ENCODE data around the gene HLCS. TPM values are rescaled to one million over a fixed set of nuclear protein-coding genes. Genes with fewer than 3 reads are reported as not detected.
A peak's percentile ranks its signal among the peaks of the same experiment; 100 is the strongest.

HLCS gene
- 10 to 100 TPM; 40.9 to 41.8 TPM for total RNA-seq

GRCh38 chr21:36966066-36966820 lies at the start of gene HLCS:
Gene HLCS, minus strand, starts transcription at chr21:36966669. Its CDS starts 31 bp downstream, at chr21:36966638.
- peak within 1 kb of the TSS; percentile 91 for H3K27ac ChIP-seq
- peak within 1 kb of the TSS; percentile 66 to 72 for H3K4me3 ChIP-seq
- DNase-seq (ENCODE audit: low spot score): peak; percentile 60
- no peaks in the 10 kb centered on the region for H3K9me3 ChIP-seq
- intact Hi-C loops (cut with DNase I): loop anchor here (10.0 kb wide), 1 partner anchor 399 kb away; the partner anchor contains the start of gene DYRK1A
- WGBS: 0% methylated on average over 23 of the region's 101 CpGs
- H3K27me3 ChIP-seq (replicated peaks; ENCODE audit: insufficient read depth): no peaks in the 10 kb centered on the region
- H3K4me1 ChIP-seq (replicated peaks): no peaks in the 10 kb centered on the region
- no peaks in the 10 kb centered on the region for H3K36me3 ChIP-seq
- peak; percentile 29 for TF ChIP-seq POLR2A (IDR thresholded peaks at IDR 0.05)
- TF ChIP-seq POLR2AphosphoS5 (IDR thresholded peaks at IDR 0.05): no peak
- peak in 2 of 4 experiments; percentile 26 to 29 for TF ChIP-seq CTCF (IDR thresholded peaks at IDR 0.05)

DNA sequence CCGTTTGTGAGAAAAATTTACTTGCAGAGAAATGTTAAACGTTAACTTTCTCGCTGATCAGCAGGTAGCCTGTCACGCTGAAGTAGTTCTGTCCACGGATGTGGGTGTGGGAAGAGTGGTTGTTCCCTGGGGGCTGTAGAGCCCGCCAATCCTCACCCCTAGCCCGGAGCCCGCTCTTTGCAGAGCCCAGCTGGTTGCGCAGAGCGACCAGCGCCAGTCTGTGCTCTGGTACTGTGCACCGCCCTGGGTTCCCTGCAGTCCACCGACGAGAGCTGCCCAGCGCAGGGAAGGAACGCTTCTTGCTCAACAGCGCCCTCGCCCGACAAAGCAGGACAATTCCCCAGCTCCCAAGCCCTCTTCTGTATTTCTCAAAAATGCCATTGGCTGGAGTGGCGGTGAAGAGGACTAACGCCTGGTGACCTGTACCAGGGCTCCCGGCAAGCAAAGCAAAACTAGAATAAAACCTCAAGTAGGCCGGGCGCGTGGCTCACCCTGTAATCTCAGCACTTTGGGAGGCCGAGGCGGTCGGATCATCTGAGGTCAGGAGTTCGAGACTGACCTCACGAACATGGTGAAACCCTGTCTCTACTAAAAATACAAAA lies 43.4 kb upstream of the HLCS start:
- 21% methylated on average over 30 of the region's 30 CpGs for WGBS
- Histone ChIP-seq H3K36me3 (no peaks in the 10 kb centered on the region), H3K4me1 (replicated peaks) (no peaks in the 10 kb centered on the region), H3K27me3 (replicated peaks; ENCODE audit: insufficient read depth) (no peaks in the 10 kb centered on the region), H3K27ac (no peak overlapping the region), H3K4me3 (no peak overlapping the region), H3K9me3 (no peaks in the 10 kb centered on the region)
- DNase-seq (ENCODE audit: low spot score): peak; percentile 76
- intact Hi-C loops (cut with DNase I): loop anchor here (10.0 kb wide), 2 partner anchors 335 to 505 kb away; no protein-coding TSS in a partner anchor
- TF ChIP-seq POLR2AphosphoS5 (IDR thresholded peaks at IDR 0.05) (peak; percentile 51), POLR2A (IDR thresholded peaks at IDR 0.05) (no peak), CTCF (IDR thresholded peaks at IDR 0.05) (peak; percentile 52 to 87 (median 73))

DNA sequence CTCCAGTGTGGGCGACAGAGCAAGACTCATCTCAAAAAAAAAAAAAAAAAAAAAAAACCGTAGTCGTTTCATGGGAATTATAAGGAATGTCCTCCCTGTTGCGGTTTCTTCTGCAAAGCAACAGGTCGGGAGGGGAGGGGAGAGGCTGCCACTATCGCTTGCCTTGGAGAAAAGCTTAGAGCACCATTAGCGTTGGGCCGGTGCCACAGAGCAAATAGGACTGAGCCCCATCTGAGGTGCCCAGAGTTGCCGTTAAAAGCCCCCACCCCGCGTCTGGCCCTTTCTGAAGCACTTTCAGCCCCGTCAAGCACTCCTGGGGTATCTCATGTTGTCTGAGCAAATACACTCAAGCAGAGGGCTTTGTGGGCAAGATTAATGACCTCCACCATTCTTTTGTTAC lies 42.3 kb upstream of the HLCS start:
- intact Hi-C loops (cut with DNase I): loop anchor here (10.0 kb wide), 1 partner anchor 336 kb away; no protein-coding TSS in a partner anchor
- no peak overlapping the region for H3K27ac ChIP-seq
- H3K9me3 ChIP-seq: no peaks in the 10 kb centered on the region
- H3K36me3 ChIP-seq: no peaks in the 10 kb centered on the region
- TF ChIP-seq CTCF (IDR thresholded peaks at IDR 0.05) (no peak), POLR2A (IDR thresholded peaks at IDR 0.05) (no peak)
- no peak for DNase-seq (ENCODE audit: low spot score)
- H3K27me3 ChIP-seq (replicated peaks; ENCODE audit: insufficient read depth): no peaks in the 10 kb centered on the region
- 80% methylated on average over 12 of the region's 12 CpGs for WGBS
- H3K4me3 ChIP-seq: no peak overlapping the region
- H3K4me1 ChIP-seq (replicated peaks): no peaks in the 10 kb centered on the region

DNA sequence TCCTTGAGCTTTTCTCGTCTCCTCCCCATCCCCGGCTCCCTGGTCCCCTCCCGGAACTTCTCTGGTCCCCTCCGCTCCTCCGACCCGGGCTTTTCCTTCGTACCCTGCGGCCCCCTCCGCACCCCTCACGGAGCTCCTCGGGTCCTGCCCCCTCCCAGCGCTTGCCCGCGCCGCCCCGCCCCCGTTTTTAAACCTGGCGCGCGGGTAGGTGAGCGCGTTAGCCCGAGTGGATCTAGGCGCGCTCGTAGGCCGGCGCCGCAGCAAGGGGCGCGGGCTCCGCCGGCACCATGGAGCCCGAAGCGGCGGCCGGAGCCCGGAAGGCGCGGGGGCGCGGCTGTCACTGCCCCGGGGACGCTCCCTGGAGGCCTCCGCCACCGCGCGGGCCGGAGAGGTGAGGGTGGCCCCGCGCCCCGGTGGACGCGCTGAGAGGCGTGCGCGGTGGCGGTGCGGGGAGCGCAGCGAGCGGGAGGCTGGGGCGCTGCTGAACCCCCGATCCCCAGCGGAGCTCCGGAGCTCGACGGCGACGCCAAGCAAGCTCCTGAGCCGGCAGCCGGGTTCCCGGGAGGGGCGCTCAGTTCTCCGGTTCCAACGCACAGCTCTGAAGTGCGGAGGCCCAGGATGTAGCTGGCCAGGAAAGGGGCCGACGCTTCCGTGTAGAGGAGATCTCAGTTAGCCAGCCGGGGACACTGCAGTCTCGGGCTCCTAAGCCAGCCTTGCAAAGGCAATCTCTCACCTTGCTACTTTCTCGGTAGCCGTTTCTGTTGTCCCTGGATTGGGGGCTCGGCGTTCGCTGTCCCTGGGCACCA lies 40.2 kb upstream of the HLCS start, which contains the start of gene RIPPLY3:
TSS of gene RIPPLY3 (plus strand) at position 217 of the 806 bp plus-strand sequence. CDS start at position 288, 71 bp downstream.
- H3K4me3 ChIP-seq: peak within 1 kb of the TSS; percentile 38 to 53
- TF ChIP-seq POLR2A (IDR thresholded peaks at IDR 0.05) (no peak), POLR2AphosphoS5 (IDR thresholded peaks at IDR 0.05) (no peak), CTCF (IDR thresholded peaks at IDR 0.05) (no peak)
- DNase-seq (ENCODE audit: low spot score): no peak
- H3K4me1 ChIP-seq (replicated peaks): no peaks in the 10 kb centered on the region
- intact Hi-C loops (cut with DNase I): loop anchor here (10.0 kb wide), 1 partner anchor 338 kb away; no protein-coding TSS in a partner anchor
- H3K9me3 ChIP-seq: no peaks in the 10 kb centered on the region
- H3K27ac ChIP-seq: no peak within 1 kb of the TSS
- H3K27me3 ChIP-seq (replicated peaks; ENCODE audit: insufficient read depth): no peaks in the 10 kb centered on the region
- no peaks in the 10 kb centered on the region for H3K36me3 ChIP-seq
- 3% methylated on average over 61 of the region's 87 CpGs for WGBS

Data from prostate gland (tissue), 2 donors.